GM06990 (cell line): ENCODE data around the gene RNF39.
"Not testable (repeated sequence)": the region's sequence is repeated elsewhere in the genome, so short reads cannot be mapped to it uniquely, and the experiment has no call there.

ENCODE experiments used
- DNase-seq: peaks from one replicate; pipeline ENCODE4 v3.0.0-alpha.2; 2011; ENCODE audit not compliant: insufficient read length; ENCODE audit errors: extremely low read depth
- H3K27me3 ChIP-seq: replicated peaks from 2 replicates; pipeline ENCODE4 v1.6.0; 2011; ENCODE audit warnings: low read length; ENCODE audit not compliant: control insufficient read depth, insufficient read depth
- H3K36me3 ChIP-seq: 2 replicates; pipeline ENCODE4 v1.5.1; 2011; ENCODE audit warnings: low read length; ENCODE audit not compliant: control insufficient read depth, insufficient read depth
- H3K4me3 ChIP-seq: replicated peaks from 2 replicates; pipeline ENCODE4 v1.5.1; 2011; ENCODE audit warnings: low read depth, mild to moderate bottlenecking, control low read depth, low read length
- TF ChIP-seq, protein P1 (sequence below): IDR thresholded peaks from 2 replicates; pipeline ENCODE4 v1.5.1; 2011; ENCODE audit warnings: low read length, control low read depth, mild to moderate bottlenecking, inconsistent platforms; ENCODE audit not compliant: insufficient read depth, poor library complexity, severe bottlenecking

Gene RNF39

DNA sequence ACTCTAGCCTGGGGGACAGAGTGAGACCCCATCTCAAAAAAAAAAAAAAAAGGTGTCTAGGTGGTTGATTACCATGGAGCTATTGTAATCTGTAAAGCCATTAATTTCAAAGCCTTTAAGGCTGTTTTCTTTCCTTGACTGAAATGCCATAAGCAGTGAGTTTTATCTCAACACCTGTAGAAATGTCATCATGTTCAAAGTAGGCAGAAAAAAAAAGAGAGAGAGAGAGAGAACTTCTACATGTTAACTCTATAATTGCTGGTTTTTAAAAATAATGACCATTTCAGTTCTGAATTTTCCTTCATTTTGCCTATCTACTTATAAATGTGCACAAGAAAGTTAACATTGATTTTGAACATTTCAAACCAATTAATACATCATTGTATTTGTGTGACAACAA, 44.2 kb downstream of the RNF39 start:
- DNase-seq: no peak
- no peak overlapping the region for H3K4me3 ChIP-seq
- 0 out of 2 replicates have a peak, but pooled peaks cover 1% of the 10 kb centered on the region for H3K36me3 ChIP-seq
- H3K27me3 ChIP-seq: no peaks in the 10 kb centered on the region
- TF ChIP-seq, protein P1, sequence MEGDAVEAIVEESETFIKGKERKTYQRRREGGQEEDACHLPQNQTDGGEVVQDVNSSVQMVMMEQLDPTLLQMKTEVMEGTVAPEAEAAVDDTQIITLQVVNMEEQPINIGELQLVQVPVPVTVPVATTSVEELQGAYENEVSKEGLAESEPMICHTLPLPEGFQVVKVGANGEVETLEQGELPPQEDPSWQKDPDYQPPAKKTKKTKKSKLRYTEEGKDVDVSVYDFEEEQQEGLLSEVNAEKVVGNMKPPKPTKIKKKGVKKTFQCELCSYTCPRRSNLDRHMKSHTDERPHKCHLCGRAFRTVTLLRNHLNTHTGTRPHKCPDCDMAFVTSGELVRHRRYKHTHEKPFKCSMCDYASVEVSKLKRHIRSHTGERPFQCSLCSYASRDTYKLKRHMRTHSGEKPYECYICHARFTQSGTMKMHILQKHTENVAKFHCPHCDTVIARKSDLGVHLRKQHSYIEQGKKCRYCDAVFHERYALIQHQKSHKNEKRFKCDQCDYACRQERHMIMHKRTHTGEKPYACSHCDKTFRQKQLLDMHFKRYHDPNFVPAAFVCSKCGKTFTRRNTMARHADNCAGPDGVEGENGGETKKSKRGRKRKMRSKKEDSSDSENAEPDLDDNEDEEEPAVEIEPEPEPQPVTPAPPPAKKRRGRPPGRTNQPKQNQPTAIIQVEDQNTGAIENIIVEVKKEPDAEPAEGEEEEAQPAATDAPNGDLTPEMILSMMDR: no peak

DNA sequence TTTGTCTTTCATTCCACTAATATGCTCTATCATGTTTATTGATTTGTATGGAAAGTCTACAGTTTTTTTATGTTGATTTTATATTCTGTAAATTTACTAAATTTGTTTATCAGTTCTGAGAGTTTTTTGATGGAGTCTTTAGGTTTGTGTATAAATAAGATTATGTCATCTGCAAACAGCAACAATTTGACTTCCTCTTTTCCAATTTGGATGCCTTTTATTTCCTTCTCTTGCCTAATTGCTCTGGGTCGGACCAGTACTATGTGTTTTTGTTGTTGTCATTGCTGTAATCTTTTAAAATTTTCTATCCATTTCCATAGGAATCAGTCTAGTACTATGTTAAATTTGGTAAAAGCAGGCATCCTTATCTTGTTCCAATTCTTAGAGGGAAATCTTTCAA, 46.0 kb downstream of the RNF39 start:
- H3K36me3 ChIP-seq: no peaks in the 10 kb centered on the region
- H3K27me3 ChIP-seq: no peaks in the 10 kb centered on the region
- no peak overlapping the region for H3K4me3 ChIP-seq
- no peak for DNase-seq
- TF ChIP-seq, protein P1: no peak

DNA sequence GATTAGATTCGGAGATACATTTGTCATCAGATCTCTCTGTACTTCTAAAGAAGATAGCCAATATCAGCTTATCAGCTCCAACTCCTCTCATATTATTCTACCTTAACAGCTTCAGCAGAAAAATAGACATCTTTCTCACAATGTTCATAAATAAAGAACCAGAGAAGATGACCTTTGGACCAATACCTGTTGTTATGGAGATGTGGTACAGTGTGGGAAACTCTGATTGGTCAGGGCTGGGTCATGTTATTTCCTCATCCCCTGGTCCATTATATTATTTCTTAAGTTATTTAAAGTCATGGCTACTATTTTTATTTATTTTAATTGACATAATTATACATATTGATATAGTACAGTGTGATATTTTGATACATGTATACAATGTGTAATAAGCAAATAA, 50.4 kb downstream of the RNF39 start:
- TF ChIP-seq, protein P1: no peak
- DNase-seq: no peak
- Histone ChIP-seq H3K4me3 (no peak overlapping the region), H3K36me3 (no peaks in the 10 kb centered on the region), H3K27me3 (no peaks in the 10 kb centered on the region)

DNA sequence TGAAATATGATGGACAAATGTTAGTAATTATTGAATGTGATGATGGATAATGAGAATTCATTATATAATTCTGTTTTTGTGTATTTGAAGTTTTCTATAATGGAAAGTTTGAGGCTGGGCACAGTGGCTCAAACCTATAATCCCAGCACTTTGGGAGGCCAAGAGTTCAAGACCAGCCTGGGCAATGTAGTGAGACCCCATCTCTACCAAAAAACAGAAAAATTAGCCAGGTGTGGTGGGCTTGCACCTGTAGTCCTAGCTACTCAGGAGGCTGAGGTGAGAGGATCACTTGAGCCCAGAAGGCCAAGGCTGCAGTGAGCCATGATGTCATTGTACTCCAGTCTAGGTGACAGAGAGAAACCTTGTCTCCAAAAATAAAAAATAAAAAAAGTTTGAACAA, 52.9 kb downstream of the RNF39 start:
- not testable (repeated sequence) for H3K36me3 ChIP-seq, H3K4me3 ChIP-seq, DNase-seq, H3K27me3 ChIP-seq

DNA sequence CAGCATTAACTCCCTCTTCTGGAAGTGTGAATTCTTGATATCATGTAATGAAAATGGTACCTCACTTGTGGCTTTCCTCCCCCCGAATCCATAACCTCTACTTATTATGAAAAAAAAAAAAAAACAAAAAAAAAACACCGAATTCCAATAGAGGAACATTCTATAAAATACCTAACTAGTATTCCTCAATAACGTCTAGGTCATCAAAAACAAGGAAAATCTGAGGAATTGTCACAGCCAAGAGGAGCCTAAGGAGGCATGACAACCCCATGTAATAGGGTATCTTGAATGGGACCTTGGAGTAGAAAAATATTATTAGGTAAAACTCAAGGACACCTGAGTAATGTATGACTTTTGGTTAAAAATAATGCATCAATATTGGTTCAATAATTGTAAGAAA, 53.4 kb downstream of the RNF39 start:
- DNase-seq: no peak
- Histone ChIP-seq H3K27me3 (no peaks in the 10 kb centered on the region), H3K4me3 (no peak overlapping the region), H3K36me3 (no peaks in the 10 kb centered on the region; the same call in 1 of the 2 replicates)
- TF ChIP-seq, protein P1: no peak

DNA sequence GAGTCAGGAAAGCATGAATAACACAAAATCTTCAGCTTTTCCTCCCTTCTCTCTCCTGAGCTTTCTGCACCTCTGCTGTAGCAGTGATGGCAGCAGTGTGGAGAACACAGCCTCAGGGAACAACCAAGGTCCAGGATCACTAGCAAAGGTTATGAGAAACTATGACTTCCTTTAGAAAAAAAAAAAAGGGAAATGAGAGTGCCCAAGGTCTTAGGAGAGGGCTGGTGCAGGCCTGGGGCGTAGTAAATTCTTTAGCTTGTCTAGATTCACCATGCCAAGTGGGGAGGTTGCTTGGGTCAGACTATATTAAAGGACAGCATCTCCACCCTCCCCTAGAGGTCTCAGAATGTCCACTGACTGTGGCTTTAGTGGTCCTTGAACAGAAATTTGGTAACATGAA, 54.9 kb downstream of the RNF39 start:
- no peak for DNase-seq
- TF ChIP-seq, protein P1: no peak
- Histone ChIP-seq H3K36me3 (no peaks in the 10 kb centered on the region; the same call in 1 of the 2 replicates), H3K4me3 (no peak overlapping the region), H3K27me3 (no peaks in the 10 kb centered on the region)
